ENCODE measurements around the gene PHKB.
"Not testable (repeated sequence)": the region's sequence is repeated elsewhere in the genome, so short reads cannot be mapped to it uniquely, and the experiment has no call there.

Gene PHKB

GRCh38 chr16:47460711-47461597, at the start of gene PHKB, which contains the start of gene ITFG1:
TSS of gene PHKB (plus strand) at chr16:47461331. CDS start at chr16:47461351, 20 bp downstream.
TSS of gene ITFG1 (minus strand) at chr16:47461063. CDS start at chr16:47461045, 18 bp downstream.
- Mint-ChIP-seq H3K36me3 (peaks cover 6% of the 10 kb centered on the region), H3K27ac (peak within 1 kb of the TSS; percentile 98), H3K4me3 (peak within 1 kb of the TSS; percentile 90), H3K4me1 (peaks cover 70% of the 10 kb centered on the region), H3K9me3 (no peaks in the 10 kb centered on the region), H3K27me3 (no peaks in the 10 kb centered on the region)

DNA sequence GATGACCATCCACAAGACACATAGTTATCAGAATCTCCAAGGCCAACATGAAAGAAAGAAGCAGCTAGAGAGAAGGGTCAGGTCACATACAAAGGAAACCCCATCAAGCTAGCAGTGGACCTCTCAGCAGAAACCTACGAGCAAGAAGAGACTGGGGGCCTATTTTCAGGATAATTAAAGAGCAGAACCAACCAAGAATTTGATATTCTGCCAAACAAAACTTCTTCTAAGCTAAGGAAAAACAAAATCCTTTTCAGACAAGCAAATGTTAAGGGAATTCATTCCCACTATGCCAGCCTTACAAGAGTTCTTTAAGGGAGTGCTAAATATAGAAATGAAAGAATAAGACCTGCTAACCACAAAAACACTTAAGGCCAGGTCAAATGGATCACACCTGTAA, 48.1 kb upstream of the PHKB start:
- Mint-ChIP-seq H3K4me1 (peaks cover 27% of the 10 kb centered on the region), H3K4me3 (no peak overlapping the region), H3K36me3 (peaks cover 22% of the 10 kb centered on the region), H3K27me3 (no peaks in the 10 kb centered on the region), H3K27ac (no peak overlapping the region), H3K9me3 (no peaks in the 10 kb centered on the region)

- H3K36me3 Mint-ChIP-seq = peaks cover 35% of the 10 kb centered on the region
- H3K27me3 Mint-ChIP-seq = no peaks in the 10 kb centered on the region
- peaks cover 13% of the 10 kb centered on the region for H3K4me1 Mint-ChIP-seq
- no peaks in the 10 kb centered on the region for H3K9me3 Mint-ChIP-seq
- peak overlapping the region; percentile 43 for H3K27ac Mint-ChIP-seq
- H3K4me3 Mint-ChIP-seq = no peak overlapping the region
Observed at GRCh38 chr16:47416869-47417268, 44.3 kb upstream of the PHKB start.

DNA sequence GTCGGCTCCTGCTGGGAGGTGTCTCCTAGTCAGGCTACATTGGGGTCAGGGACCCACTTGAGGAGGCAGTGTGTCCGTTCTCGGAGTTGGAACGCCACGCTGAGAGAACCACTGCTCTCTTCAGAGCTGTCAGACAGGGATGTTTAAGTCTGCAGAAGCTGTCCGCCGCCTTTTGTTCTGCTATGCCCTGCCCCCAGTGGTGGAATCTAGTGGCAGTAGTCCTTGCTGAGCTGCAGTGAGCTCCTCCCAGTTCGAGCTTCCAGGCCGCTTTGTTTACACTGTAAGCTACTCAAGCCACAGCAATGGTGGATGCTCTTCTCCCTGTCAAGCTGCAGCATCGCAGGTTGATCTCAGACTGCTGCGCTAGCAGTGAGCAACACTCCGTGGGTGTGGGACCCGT, 36.3 kb upstream of the PHKB start:
- Mint-ChIP-seq H3K27ac (no peak overlapping the region), H3K36me3 (peaks cover 42% of the 10 kb centered on the region), H3K4me1 (no peaks in the 10 kb centered on the region), H3K27me3 (no peaks in the 10 kb centered on the region), H3K4me3 (no peak overlapping the region), H3K9me3 (no peaks in the 10 kb centered on the region)

DNA sequence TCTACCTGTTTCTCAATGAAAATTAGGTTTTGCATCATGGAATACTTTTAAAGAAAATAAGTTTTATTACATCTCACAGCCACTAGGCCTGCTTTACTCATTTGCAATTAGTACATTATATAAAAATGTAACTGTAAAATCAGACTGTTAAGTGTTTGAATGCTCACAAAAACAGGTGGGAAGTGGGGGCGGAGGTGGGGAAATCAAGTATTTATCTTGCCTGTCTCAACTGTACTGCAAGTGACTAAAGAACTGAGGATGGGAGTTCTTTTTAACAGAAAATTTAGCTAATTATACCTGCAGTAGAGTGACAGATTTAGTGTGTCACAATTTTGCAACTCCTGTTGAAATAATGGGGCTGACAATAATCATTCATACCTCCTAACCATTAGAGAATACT, 34.3 kb upstream of the PHKB start:
- Mint-ChIP-seq H3K4me3 (no peak overlapping the region), H3K27ac (no peak overlapping the region), H3K4me1 (peaks cover 2% of the 10 kb centered on the region), H3K36me3 (peaks cover 38% of the 10 kb centered on the region), H3K27me3 (no peaks in the 10 kb centered on the region), H3K9me3 (no peaks in the 10 kb centered on the region)

- H3K4me1 Mint-ChIP-seq = peaks cover 21% of the 10 kb centered on the region
- H3K36me3 Mint-ChIP-seq = peaks cover 25% of the 10 kb centered on the region
- no peaks in the 10 kb centered on the region for H3K27me3 Mint-ChIP-seq
- H3K4me3 Mint-ChIP-seq = no peak overlapping the region
- H3K9me3 Mint-ChIP-seq = no peaks in the 10 kb centered on the region
- no peak overlapping the region for H3K27ac Mint-ChIP-seq
Observed at GRCh38 chr16:47431960-47432359, 29.2 kb upstream of the PHKB start.

- not testable (repeated sequence) for H3K4me3 Mint-ChIP-seq, H3K9me3 Mint-ChIP-seq, H3K27me3 Mint-ChIP-seq, H3K27ac Mint-ChIP-seq
- peaks cover 24% of the 10 kb centered on the region for H3K36me3 Mint-ChIP-seq
- H3K4me1 Mint-ChIP-seq = peaks cover 29% of the 10 kb centered on the region
Observed at GRCh38 chr16:47434274-47434673, 26.9 kb upstream of the PHKB start.

DNA sequence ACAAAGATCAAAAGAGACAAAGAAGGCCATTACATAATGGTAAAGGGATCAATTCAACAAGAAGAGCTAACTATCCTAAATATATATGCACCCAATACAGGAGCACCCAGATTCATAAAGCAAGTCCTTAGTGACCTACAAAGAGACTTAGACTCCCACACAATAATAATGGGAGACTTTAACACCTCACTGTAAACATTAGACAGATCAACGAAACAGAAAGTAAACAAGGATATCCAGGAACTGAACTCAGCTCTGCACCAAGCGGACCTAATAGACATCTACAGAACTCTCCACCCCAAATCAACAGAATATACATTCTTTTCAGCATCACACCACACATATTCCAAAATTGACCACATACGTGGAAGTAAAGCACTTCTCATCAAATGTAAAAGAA, 21.1 kb upstream of the PHKB start:
- H3K4me3 Mint-ChIP-seq, H3K27me3 Mint-ChIP-seq, H3K27ac Mint-ChIP-seq, H3K9me3 Mint-ChIP-seq: not testable (repeated sequence)
- Mint-ChIP-seq H3K36me3 (peaks cover 32% of the 10 kb centered on the region), H3K4me1 (peaks cover 36% of the 10 kb centered on the region)

DNA sequence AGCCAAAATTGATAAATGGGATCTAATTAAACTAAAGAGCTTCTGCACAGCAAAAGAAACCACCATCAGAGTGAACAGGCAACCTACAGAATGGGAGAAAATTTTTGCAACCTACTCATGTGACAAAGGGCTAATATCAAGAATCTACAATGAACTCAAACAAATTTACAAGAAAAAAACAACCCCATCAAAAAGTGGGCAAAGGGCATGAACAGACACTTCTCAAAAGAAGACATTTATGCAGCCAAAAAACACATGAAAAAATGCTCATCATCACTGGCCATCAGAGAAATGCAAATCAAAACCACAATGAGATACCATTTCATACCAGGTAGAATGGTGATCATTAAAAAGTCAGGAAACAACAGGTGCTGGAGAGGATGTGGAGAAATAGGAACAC, 18.2 kb upstream of the PHKB start:
- H3K27me3 Mint-ChIP-seq, H3K9me3 Mint-ChIP-seq, H3K27ac Mint-ChIP-seq, H3K4me3 Mint-ChIP-seq: not testable (repeated sequence)
- peaks cover 31% of the 10 kb centered on the region for H3K36me3 Mint-ChIP-seq
- H3K4me1 Mint-ChIP-seq = peaks cover 39% of the 10 kb centered on the region

DNA sequence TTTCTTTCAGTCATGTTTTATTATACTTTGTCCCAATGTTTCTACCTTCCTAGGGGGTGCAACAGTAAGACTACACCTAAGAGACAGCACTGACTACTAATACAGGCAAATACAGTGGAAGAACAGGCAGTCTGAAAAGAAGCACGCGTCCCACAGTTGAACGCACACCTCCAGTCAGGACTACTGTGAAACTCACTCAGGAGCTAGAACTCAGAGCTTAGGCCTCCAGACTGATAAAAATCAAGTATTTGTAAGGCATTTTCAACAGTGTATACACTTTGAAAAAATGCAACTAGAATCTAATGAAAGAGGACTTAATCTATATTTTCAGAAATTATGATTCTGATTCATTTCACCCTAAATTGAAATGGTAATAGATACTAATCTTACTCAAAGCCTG, 14.7 kb upstream of the PHKB start:
- Mint-ChIP-seq H3K27me3 (no peaks in the 10 kb centered on the region), H3K36me3 (peaks cover 28% of the 10 kb centered on the region), H3K4me3 (no peak overlapping the region), H3K9me3 (no peaks in the 10 kb centered on the region), H3K27ac (no peak overlapping the region), H3K4me1 (peaks cover 38% of the 10 kb centered on the region)

DNA sequence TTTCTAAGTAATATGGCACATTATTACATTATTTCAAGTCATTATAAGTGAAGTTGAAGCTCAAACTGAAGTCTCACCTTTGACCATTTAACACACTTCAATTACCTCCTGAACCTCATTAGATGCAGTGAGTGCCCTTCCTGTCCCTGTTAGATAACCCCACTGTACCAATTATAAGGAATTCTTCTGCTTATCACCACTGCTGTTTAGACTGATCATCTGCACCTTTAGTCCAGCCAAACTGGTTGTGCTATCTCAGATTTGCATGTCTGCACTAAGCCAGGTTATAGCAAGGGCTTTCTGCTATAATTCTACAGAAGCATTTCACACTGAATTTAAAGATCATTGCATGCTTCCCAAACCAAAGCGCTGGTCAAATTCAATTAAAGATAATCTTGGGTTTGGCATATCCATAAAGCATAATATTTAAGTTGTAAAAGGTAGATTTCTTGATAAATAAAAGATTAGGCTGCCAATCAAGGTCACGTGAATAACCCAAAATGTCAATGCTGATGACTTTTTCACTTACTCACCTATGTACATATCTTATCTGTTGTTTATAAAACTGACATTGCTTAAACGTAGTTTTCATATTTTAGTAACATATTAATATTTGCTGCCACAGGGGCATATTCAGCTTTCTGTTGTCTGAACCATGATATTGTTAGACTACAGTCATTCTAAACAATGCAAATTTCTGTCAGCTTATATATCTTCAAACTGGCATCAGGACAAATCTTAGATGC, 12.1 kb upstream of the PHKB start:
- Mint-ChIP-seq H3K4me3 (no peak overlapping the region), H3K4me1 (peaks cover 33% of the 10 kb centered on the region), H3K36me3 (peaks cover 29% of the 10 kb centered on the region), H3K27me3 (no peaks in the 10 kb centered on the region), H3K27ac (no peak overlapping the region), H3K9me3 (no peaks in the 10 kb centered on the region)

DNA sequence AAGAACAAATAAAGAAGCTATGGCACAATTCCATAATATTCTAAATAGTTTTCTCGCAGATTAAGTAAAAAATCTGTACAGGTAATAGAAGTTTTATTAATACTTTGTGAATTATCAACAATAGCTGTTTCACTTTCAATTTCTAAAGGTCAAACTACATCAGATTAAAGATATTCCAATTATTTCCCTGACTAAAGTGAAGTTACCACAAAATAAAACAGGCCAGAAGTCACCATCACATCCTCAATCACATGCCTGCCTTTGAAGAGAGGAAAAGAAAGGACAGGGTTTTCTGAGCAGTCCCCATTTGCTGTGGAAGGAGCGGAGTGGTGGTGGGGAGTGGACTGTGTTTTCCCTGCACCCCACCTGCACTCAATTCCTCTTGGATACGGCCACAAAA, 11.3 kb upstream of the PHKB start:
- H3K36me3 Mint-ChIP-seq = peaks cover 31% of the 10 kb centered on the region
- no peaks in the 10 kb centered on the region for H3K9me3 Mint-ChIP-seq
- peaks cover 36% of the 10 kb centered on the region for H3K4me1 Mint-ChIP-seq
- H3K4me3 Mint-ChIP-seq = no peak overlapping the region
- H3K27ac Mint-ChIP-seq = no peak overlapping the region
- no peaks in the 10 kb centered on the region for H3K27me3 Mint-ChIP-seq

DNA sequence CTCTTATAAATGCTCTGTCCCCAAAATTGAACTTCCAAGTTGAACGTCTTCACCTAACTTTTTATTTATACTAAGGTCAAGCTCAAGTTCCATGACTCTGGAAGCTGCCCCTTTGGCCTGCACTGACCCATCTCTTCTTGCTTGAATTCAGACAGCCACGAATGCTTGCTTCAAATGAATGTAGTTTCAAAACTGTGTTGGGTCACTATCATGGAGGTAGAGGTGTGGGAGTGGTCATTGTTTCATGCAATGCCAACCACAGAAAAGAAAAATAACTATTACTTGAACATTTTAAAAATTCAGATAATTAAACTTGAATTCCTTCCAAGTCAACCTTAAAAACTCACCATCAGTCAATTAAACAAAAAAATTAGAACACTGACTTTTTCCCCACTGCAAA, 2.8 kb upstream of the PHKB start:
- H3K9me3 Mint-ChIP-seq = no peaks in the 10 kb centered on the region
- H3K4me1 Mint-ChIP-seq = peaks cover 64% of the 10 kb centered on the region
- peak overlapping the region; percentile 4 for H3K4me3 Mint-ChIP-seq
- H3K36me3 Mint-ChIP-seq = peaks cover 18% of the 10 kb centered on the region
- no peak overlapping the region for H3K27ac Mint-ChIP-seq
- H3K27me3 Mint-ChIP-seq = no peaks in the 10 kb centered on the region

DNA sequence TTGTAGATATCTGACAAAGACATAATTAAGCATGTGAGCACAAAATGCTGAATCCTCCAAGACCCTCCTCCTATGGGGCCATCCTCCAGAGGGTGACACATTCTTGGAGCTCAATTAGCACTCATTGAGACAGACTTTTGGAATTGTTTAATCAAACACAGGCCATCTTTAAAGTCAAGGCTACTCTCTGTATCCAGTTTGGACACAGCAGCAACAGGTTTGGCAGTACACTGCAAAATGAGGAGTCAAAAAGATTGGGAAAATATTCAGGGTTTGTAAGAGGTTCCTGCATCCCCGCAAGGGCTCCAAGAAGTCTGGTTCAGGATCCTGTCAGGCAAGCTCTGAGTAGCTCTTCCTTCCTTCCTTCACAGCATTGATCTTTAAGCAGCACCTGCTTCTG, 1.5 kb upstream of the PHKB start:
- Mint-ChIP-seq H3K27me3 (no peaks in the 10 kb centered on the region), H3K36me3 (peaks cover 9% of the 10 kb centered on the region), H3K9me3 (no peaks in the 10 kb centered on the region), H3K4me1 (peaks cover 66% of the 10 kb centered on the region), H3K4me3 (peak overlapping the region; percentile 90), H3K27ac (peak overlapping the region; percentile 91)

- Mint-ChIP-seq H3K4me1 (peaks cover 66% of the 10 kb centered on the region), H3K9me3 (no peaks in the 10 kb centered on the region), H3K4me3 (peak overlapping the region; percentile 90), H3K36me3 (peaks cover 6% of the 10 kb centered on the region), H3K27me3 (no peaks in the 10 kb centered on the region), H3K27ac (peak overlapping the region; percentile 91)
Observed at GRCh38 chr16:47460359-47460710, 796 bp upstream of the PHKB start.

DNA sequence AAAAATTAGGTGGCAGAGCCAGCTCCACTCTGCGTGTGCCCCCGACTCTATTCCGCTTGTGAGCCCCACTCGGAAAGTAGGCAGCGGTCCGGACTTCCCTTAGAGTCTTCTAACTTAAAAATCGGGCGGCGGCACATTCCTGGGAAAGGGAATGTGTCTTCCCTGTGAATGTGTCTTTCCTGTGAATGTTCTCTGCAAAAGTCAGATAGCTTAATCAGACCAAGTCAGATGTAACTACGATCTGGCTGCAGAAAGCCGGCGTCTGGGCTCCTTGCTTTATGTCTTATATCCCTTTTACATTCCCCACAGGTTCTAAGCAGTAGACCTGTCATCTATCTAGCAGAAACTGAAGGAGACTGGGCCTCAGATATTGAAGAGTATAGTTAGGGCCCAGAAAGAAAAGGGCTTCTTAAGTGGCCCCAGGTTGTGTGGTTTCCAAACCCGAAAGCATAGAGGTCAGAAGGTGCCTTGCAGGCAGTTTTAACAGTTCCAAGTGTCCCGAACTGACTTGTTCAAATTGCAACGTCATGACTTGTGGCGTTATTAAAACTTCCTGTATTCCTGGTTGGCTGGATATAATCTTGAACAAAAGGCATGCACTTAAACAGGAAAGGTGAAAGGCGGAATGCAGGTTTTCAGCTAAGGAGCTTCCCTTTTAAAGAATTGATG, 601 bp downstream of the PHKB start:
- Mint-ChIP-seq H3K4me1 (peaks cover 75% of the 10 kb centered on the region), H3K4me3 (peak overlapping the region; percentile 90), H3K27ac (peak overlapping the region; percentile 93), H3K36me3 (peaks cover 6% of the 10 kb centered on the region), H3K27me3 (no peaks in the 10 kb centered on the region), H3K9me3 (no peaks in the 10 kb centered on the region)
